PC-9 (cell line): ENCODE results near the gene CYP27B1. TPM values are rescaled to one million over a fixed set of nuclear protein-coding genes. Genes with fewer than 3 reads are reported as not detected.

ENCODE experiments used
- BruUV-seq: library from RNA; stranded (reverse); fragments of 400-500 nt; replicated peaks from 2 replicates; lab custom pipeline; 2021; lab: Mats Ljungman, UMichigan
- CTCF ChIA-PET: fragments of 300-600 bp; sonication (Branson Sonifier 250); formaldehyde crosslinking; loops from one replicate; lab custom pipeline; 2022; ENCODE audit warnings: antibody characterized with exemption; lab: Charles Lee
- POLR2A ChIA-PET: fragments of 300-600 bp; sonication (Branson Sonifier 250); formaldehyde crosslinking; loops from one replicate; lab custom pipeline; 2022; ENCODE audit warnings: antibody characterized with exemption; ENCODE audit not compliant: unreplicated experiment; lab: Charles Lee
- DNase-seq, 2 experiments: peaks; one replicate each; pipeline versions ENCODE4 v3.0.0 to v3.0.0-alpha.2; 2015 to 2022; ENCODE audit warnings: mixed read lengths in 1 of 2
- H2AFZ ChIP-seq: fragments of 200-600 bp; sonication (generic); 2 replicates; pipeline ENCODE4 v1.8.1; 2017; ENCODE audit warnings: antibody characterized with exemption
- H3F3A ChIP-seq: fragments of 200-600 bp; sonication (generic); 2 replicates; pipeline ENCODE4 v1.8.1; 2017; ENCODE audit warnings: antibody characterized with exemption, mild to moderate bottlenecking, low read depth; ENCODE audit not compliant: insufficient read depth
- H3K27ac ChIP-seq: fragments of 200-600 bp; sonication (generic); 2 replicates; pipeline ENCODE4 v1.6.1; 2016; ENCODE audit warnings: mixed run types
- H3K27me3 ChIP-seq: fragments of 200-600 bp; sonication (generic); 2 replicates; pipeline ENCODE4 v1.6.1; 2016; ENCODE audit warnings: low read depth, mixed run types; ENCODE audit not compliant: insufficient read depth
- H3K36me3 ChIP-seq: fragments of 200-600 bp; sonication (generic); 2 replicates; pipeline ENCODE4 v1.6.1; 2016; ENCODE audit warnings: low read depth, mixed run types
- H3K4me1 ChIP-seq: fragments of 200-600 bp; sonication (generic); replicated peaks from 2 replicates; pipeline ENCODE4 v1.6.1; 2016; ENCODE audit warnings: mixed run types; ENCODE audit not compliant: insufficient read depth
- H3K4me2 ChIP-seq: fragments of 200-600 bp; sonication (generic); 2 replicates; pipeline ENCODE4 v1.6.1; 2017; ENCODE audit warnings: mixed run types
- H3K4me3 ChIP-seq: fragments of 200-600 bp; sonication (generic); 2 replicates; pipeline ENCODE4 v1.6.1; 2016; ENCODE audit warnings: mixed run types
- H3K79me2 ChIP-seq: fragments of 200-600 bp; sonication (generic); 2 replicates; pipeline ENCODE4 v1.6.1; 2017; ENCODE audit warnings: low read depth, mixed run types
- H3K9me2 ChIP-seq: fragments of 200-600 bp; sonication (generic); 2 replicates; pipeline ENCODE4 v1.8.1; 2017; ENCODE audit warnings: mild to moderate bottlenecking; ENCODE audit not compliant: insufficient read depth
- H3K9me3 ChIP-seq: fragments of 200-600 bp; sonication (generic); 2 replicates; pipeline ENCODE4 v1.8.1; 2016; ENCODE audit warnings: low read depth; ENCODE audit not compliant: insufficient read depth
- H4K20me1 ChIP-seq: fragments of 200-600 bp; sonication (generic); 2 replicates; pipeline ENCODE4 v1.8.1; 2017; ENCODE audit not compliant: insufficient read depth
- CTCF ChIP-seq: fragments of 200-600 bp; sonication (generic); conservative IDR thresholded peaks from 2 replicates; pipeline ENCODE4 v1.6.1; 2017; ENCODE audit warnings: mixed run types, antibody characterized with exemption, mild to moderate bottlenecking, moderate library complexity
- EZH2 ChIP-seq: fragments of 200-600 bp; sonication (generic); IDR thresholded peaks from 2 replicates; pipeline ENCODE4 v1.8.0; 2017; ENCODE audit warnings: antibody characterized with exemption, low read depth
- intact Hi-C: fragments of 100-400 bp; cut with micrococcal nuclease; formaldehyde crosslinking; loops from one replicate; pipeline ENCODE4 v1.10.0; 2022; ENCODE audit not compliant: unreplicated experiment
- total RNA-seq: library from RNA; stranded (reverse); gene quantifications from 2 replicates; pipeline ENCODE4 v1.2.3, GENCODE V29; 2021

CYP27B1 gene
- total RNA-seq, 1 experiment from 2014 or later = 1.8 TPM

GRCh38 chr12:57808351-57808750, 41.5 kb upstream of the CYP27B1 start:
- BruUV-seq = no TSS peak
- intact Hi-C loops = no loop called here

GRCh38 chr12:57807285-57807684, 40.4 kb upstream of the CYP27B1 start:
- no peaks in the 10 kb centered on the region for H3K79me2 ChIP-seq
- H3K4me2 ChIP-seq = no peak overlapping the region
- H3K27me3 ChIP-seq = no peaks in the 10 kb centered on the region
- TF ChIP-seq EZH2 = no peak
- TF ChIP-seq CTCF = no peak
- no TSS peak for BruUV-seq
- POLR2A ChIA-PET = no interaction called here
- H3K36me3 ChIP-seq = no peaks in the 10 kb centered on the region
- H3K4me1 ChIP-seq = peaks cover 10% of the 10 kb centered on the region; the same call in 1 of the 2 replicates
- no peaks in the 10 kb centered on the region for H4K20me1 ChIP-seq
- no peaks in the 10 kb centered on the region for H3K9me3 ChIP-seq
- no peaks in the 10 kb centered on the region for H3F3A ChIP-seq
- intact Hi-C loops = no loop called here
- CTCF ChIA-PET = no interaction called here
- H3K9me2 ChIP-seq = no peaks in the 10 kb centered on the region
- DNase-seq = no peak
- H3K27ac ChIP-seq = no peak overlapping the region
- H3K4me3 ChIP-seq = no peak overlapping the region
- H2AFZ ChIP-seq = no peak overlapping the region

More at GRCh38 chr12:57808351-57808750, 41.5 kb upstream of the CYP27B1 start:
- Histone ChIP-seq H3K27me3 (no peaks in the 10 kb centered on the region), H3K4me1 (peaks cover 10% of the 10 kb centered on the region; the same call in 1 of the 2 replicates), H3K27ac (no peak overlapping the region), H3K9me3 (no peaks in the 10 kb centered on the region), H3K79me2 (no peaks in the 10 kb centered on the region), H3K9me2 (no peaks in the 10 kb centered on the region), H3K4me2 (no peak overlapping the region), H4K20me1 (no peaks in the 10 kb centered on the region), H3K4me3 (no peak overlapping the region), H2AFZ (no peak overlapping the region), H3K36me3 (no peaks in the 10 kb centered on the region), H3F3A (no peaks in the 10 kb centered on the region)
- ChIA-PET CTCF (no interaction called here), POLR2A (no interaction called here)
- TF ChIP-seq CTCF (no peak), EZH2 (no peak)
- DNase-seq = no peak

- no peaks in the 10 kb centered on the region for H3K27me3 ChIP-seq
- no peaks in the 10 kb centered on the region for H3K9me3 ChIP-seq
- H3K4me2 ChIP-seq = no peak overlapping the region
- no peak overlapping the region for H2AFZ ChIP-seq
- TF ChIP-seq EZH2 (no peak), CTCF (no peak)
- BruUV-seq = no TSS peak
- no peaks in the 10 kb centered on the region for H3K9me2 ChIP-seq
- no peak overlapping the region for H3K4me3 ChIP-seq
- no peaks in the 10 kb centered on the region for H3K79me2 ChIP-seq
- ChIA-PET CTCF (no interaction called here), POLR2A (no interaction called here)
- H3K27ac ChIP-seq = no peak overlapping the region
- peaks cover 10% of the 10 kb centered on the region; the same call in 1 of the 2 replicates for H3K4me1 ChIP-seq
- intact Hi-C loops = no loop called here
- DNase-seq = no peak
- no peaks in the 10 kb centered on the region for H3F3A ChIP-seq
- H4K20me1 ChIP-seq = no peaks in the 10 kb centered on the region
- H3K36me3 ChIP-seq = no peaks in the 10 kb centered on the region
These were observed 39.8 kb upstream of the CYP27B1 start for GRCh38 chr12:57806677-57807076.
